GM12801 (cell line): ENCODE results near the gene CRYBG2.

Source experiments
- TF ChIP-seq, protein P1 (sequence below): IDR thresholded peaks from one replicate; pipeline ENCODE4 v1.5.1; 2011; ENCODE audit warnings: control low read depth; ENCODE audit not compliant: insufficient read length; ENCODE audit errors: extremely low read depth

The CRYBG2 gene

DNA sequence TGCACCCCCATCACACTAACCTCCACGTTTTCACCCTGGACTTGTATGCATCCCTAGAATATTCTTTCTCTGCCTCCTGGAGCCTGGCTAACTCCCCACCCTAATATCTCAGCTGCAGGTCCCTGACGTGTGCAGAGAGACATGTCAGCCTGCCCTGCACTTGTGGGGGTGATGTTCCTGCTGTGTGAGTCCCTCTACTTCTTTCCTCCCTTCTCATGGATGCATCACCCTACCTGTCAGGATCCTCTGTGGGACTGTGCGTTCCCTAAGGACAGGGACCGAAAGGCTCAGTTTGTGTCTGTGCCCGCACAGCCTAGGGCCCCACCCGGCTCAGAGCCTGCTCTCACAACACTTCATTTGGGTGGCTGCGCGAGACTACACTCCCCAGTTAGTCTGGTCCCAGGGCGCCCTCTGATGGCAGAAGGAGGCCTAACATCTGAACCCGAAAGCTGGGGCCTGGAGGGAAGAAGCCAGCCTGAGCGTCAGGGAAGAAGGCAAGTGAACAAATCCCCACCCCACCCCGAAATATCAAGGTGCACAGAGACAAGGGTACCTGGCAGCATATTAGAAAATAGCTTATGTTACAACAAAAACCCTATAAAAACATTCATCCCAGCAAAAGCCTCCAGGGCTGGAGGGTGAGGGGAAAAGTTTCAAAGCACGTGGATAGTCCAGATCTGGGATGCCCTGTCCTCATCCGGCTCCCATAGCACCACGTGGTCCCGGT, 32.5 kb downstream of the CRYBG2 start:
- TF ChIP-seq, protein P1, sequence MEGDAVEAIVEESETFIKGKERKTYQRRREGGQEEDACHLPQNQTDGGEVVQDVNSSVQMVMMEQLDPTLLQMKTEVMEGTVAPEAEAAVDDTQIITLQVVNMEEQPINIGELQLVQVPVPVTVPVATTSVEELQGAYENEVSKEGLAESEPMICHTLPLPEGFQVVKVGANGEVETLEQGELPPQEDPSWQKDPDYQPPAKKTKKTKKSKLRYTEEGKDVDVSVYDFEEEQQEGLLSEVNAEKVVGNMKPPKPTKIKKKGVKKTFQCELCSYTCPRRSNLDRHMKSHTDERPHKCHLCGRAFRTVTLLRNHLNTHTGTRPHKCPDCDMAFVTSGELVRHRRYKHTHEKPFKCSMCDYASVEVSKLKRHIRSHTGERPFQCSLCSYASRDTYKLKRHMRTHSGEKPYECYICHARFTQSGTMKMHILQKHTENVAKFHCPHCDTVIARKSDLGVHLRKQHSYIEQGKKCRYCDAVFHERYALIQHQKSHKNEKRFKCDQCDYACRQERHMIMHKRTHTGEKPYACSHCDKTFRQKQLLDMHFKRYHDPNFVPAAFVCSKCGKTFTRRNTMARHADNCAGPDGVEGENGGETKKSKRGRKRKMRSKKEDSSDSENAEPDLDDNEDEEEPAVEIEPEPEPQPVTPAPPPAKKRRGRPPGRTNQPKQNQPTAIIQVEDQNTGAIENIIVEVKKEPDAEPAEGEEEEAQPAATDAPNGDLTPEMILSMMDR: no peak

DNA sequence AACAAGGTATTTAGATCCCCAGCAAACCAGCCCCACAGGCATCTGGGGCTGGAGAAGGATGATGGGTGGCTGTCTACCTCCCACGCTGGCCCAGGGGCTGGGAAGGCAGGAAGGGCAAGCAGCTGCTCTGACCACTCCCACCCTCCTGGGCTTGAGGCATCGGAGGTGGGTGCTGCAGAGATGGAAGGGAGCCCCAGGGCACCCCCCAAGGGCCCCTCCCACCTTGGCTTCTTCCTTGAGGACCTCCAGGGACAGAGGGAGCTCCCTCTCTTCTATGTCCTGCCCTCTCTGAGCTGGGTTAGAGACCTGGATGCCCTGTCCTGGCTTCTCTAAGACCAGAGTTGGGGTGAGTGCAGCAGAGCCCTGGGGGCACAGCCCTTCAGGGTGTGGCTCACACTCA, 33.0 kb downstream of the CRYBG2 start:
- TF ChIP-seq, protein P1: no peak

- TF ChIP-seq, protein P1: no peak
These were observed 35.4 kb downstream of the CRYBG2 start for GRCh38 chr1:26318338-26319064.

- TF ChIP-seq, protein P1: no peak
These were observed 36.2 kb downstream of the CRYBG2 start, which contains the start of gene CD52 for GRCh38 chr1:26317612-26318337. CD52 (plus strand) TSS chr1:26317958; CDS start chr1:26318018, 60 bp downstream.

DNA sequence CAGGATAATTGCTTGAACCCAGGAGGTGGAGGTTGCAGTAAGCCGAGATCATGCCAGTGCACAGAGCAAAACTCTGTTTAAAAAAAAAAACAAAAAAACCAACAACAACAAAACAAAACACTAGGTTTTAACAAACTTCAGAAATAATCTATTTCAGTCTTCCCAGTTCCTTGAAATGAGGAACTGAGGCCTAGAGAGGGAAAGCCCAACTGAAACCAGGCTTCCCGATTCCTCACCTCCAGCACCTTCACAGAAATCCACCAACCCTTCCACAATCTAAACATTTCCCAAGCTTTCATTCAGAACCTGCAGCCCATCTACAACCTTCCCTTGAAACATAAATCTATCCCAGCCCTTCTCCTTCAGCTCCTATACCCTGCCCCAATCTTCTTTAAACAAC, 36.8 kb downstream of the CRYBG2 start:
- TF ChIP-seq, protein P1: no peak

- TF ChIP-seq, protein P1: no peak
These were observed 37.8 kb downstream of the CRYBG2 start for GRCh38 chr1:26315874-26316850.
